ENCODE data around the gene ATMIN.

DNA sequence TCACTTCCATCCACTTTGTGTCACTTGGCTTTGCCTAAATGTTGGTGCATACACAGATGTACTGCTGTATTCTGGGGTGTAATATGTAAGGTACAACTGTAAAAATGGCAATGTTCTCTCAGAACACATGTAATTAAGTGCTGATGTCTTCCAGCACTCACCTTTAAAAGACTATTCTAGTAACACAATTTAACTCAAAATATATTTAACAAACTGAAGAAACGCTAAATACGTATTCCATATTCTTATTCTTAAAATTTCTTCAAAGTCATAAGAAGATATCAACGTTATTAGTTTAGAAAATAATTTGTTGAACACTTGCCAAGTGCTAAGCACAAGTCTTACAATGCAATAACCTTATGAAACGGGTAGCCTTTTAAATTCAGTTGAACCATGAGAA, 32.6 kb upstream of the ATMIN start:
- TF ChIP-seq EZH2phosphoT487 (IDR thresholded peaks at IDR 0.05; ENCODE audit: low read depth) = no peak
- TF ChIP-seq, protein P1, sequence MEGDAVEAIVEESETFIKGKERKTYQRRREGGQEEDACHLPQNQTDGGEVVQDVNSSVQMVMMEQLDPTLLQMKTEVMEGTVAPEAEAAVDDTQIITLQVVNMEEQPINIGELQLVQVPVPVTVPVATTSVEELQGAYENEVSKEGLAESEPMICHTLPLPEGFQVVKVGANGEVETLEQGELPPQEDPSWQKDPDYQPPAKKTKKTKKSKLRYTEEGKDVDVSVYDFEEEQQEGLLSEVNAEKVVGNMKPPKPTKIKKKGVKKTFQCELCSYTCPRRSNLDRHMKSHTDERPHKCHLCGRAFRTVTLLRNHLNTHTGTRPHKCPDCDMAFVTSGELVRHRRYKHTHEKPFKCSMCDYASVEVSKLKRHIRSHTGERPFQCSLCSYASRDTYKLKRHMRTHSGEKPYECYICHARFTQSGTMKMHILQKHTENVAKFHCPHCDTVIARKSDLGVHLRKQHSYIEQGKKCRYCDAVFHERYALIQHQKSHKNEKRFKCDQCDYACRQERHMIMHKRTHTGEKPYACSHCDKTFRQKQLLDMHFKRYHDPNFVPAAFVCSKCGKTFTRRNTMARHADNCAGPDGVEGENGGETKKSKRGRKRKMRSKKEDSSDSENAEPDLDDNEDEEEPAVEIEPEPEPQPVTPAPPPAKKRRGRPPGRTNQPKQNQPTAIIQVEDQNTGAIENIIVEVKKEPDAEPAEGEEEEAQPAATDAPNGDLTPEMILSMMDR (IDR thresholded peaks at IDR 0.05; ENCODE audit: low read depth, low read length) = no peak

All from OCI-LY3 (cell line).